PC-9 (cell line): ENCODE results near the gene HTT.

Experiments
- EZH2 ChIP-seq: fragments of 200-600 bp; sonication (generic); IDR thresholded peaks from 2 replicates; pipeline ENCODE4 v1.8.0; 2017; ENCODE audit warnings: antibody characterized with exemption, low read depth
- TF ChIP-seq, protein P1 (sequence below): fragments of 200-600 bp; sonication (generic); conservative IDR thresholded peaks from 2 replicates; pipeline ENCODE4 v1.6.1; 2017; ENCODE audit warnings: mixed run types, antibody characterized with exemption, mild to moderate bottlenecking, moderate library complexity

DNA sequence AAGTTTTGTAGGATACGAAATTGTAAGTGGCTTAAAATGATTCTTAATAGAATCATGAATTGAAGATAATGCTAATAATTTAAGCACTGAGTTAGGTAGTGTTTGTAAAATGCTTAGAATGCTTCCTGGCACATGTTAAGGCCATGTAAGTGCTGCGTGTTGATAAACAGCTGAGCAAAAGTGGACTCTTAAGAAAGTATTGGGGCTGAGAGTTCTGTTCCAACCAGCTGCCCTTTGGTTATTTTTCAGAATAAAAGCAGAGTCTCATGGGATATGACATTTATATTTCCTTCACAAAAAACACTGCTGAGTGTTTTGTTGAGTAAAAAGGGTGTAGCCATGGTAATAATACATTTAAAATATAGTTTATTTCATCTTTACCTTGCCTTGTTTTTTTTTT lies 42.5 kb downstream of the HTT start:
- TF ChIP-seq, protein P1, sequence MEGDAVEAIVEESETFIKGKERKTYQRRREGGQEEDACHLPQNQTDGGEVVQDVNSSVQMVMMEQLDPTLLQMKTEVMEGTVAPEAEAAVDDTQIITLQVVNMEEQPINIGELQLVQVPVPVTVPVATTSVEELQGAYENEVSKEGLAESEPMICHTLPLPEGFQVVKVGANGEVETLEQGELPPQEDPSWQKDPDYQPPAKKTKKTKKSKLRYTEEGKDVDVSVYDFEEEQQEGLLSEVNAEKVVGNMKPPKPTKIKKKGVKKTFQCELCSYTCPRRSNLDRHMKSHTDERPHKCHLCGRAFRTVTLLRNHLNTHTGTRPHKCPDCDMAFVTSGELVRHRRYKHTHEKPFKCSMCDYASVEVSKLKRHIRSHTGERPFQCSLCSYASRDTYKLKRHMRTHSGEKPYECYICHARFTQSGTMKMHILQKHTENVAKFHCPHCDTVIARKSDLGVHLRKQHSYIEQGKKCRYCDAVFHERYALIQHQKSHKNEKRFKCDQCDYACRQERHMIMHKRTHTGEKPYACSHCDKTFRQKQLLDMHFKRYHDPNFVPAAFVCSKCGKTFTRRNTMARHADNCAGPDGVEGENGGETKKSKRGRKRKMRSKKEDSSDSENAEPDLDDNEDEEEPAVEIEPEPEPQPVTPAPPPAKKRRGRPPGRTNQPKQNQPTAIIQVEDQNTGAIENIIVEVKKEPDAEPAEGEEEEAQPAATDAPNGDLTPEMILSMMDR: no peak
- TF ChIP-seq EZH2: no peak
